Dendritic cell treated with granulocyte-macrophage colony-stimulating factor and Interleukin-4, amounts not matched to agents 40 ng/mL and 50 ng/mL, for 4 days (primary cell): ENCODE data around the gene CACNA1D.
A peak's percentile ranks its signal among the peaks of the same experiment; 100 is the strongest.

Source experiments
- H3K27ac Mint-ChIP-seq: one replicate; pipeline ENCODE4 v1.8.0; 2022; ENCODE audit warnings: mild to moderate bottlenecking, mixed read lengths
- H3K27me3 Mint-ChIP-seq: one replicate; pipeline ENCODE4 v1.8.0; 2022; ENCODE audit warnings: mild to moderate bottlenecking, mixed read lengths
- H3K36me3 Mint-ChIP-seq: one replicate; pipeline ENCODE4 v1.8.0; 2022; ENCODE audit warnings: low read depth, mixed read lengths
- H3K4me1 Mint-ChIP-seq: one replicate; pipeline ENCODE4 v1.8.0; 2022; ENCODE audit warnings: low read depth, mixed read lengths
- H3K4me3 Mint-ChIP-seq: one replicate; pipeline ENCODE4 v1.8.0; 2022; ENCODE audit warnings: mild to moderate bottlenecking, moderate library complexity, mixed read lengths
- H3K9me3 Mint-ChIP-seq: one replicate; pipeline ENCODE4 v1.8.0; 2022; ENCODE audit warnings: mixed read lengths
- intact Hi-C: fragments of 100-400 bp; cut with micrococcal nuclease; formaldehyde crosslinking; loops from one replicate; pipeline ENCODE4 v1.15.0; 2022

The CACNA1D gene

DNA sequence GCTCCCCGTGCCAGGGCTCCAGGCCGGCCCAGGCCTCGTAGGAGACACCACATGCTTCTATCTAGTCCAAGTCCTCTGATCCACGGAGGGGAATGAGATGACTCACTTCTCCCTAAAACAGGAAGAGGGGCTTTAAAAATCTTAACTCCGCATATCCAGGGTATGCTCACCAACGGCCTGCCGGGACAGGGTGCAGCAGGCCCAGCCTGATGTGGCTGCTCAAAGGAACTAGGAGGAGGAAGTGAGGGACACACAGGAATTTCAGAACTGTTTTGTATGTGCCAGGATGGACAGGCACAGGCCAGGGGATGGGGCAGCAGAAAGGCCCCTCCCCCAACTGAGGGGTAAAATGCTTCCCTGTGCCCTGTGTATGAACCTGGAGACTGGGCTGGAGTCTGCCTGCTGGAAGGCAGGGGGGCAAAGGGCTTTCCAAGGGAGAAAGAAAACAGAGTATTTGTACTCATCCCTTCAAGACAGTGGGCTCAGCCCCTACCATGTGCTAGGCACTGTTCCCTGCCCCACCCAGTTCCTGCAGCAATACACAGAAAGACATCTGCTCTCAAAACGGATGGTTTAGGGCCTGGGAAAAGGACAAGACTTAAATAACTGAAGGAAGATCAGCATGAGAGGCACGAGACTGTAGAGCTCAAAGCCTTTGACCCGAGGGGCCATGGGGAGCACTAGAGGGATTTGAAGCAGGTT lies 329.7 kb downstream of the CACNA1D start:
- Mint-ChIP-seq H3K4me3 (no peak overlapping the region), H3K4me1 (peaks cover 27% of the 10 kb centered on the region), H3K36me3 (peaks cover 12% of the 10 kb centered on the region), H3K27me3 (peaks cover 14% of the 10 kb centered on the region), H3K27ac (peak overlapping the region; percentile 66), H3K9me3 (no peaks in the 10 kb centered on the region)
- intact Hi-C loops: no loop called here

DNA sequence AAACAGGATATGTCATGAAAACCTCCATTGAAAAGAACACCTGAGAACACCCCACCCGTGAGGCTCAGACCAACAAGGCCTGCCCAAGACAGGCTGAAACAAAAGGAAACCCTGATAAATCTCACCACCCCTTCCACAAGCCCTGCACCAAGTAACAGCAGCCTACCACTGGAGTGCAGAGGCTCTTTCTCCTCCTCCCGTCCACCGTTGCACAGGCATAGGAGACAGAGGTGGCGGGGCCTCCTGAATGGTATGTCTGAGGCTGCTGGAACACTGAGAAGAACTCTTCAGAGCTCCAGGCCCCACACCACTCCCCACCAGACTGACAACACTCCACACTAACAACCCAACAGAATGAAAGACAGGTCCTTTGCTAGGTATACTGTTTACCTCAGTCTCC lies 330.4 kb downstream of the CACNA1D start:
- Mint-ChIP-seq H3K4me3 (no peak overlapping the region), H3K4me1 (peaks cover 27% of the 10 kb centered on the region), H3K36me3 (peaks cover 5% of the 10 kb centered on the region), H3K27ac (peak overlapping the region; percentile 66), H3K9me3 (no peaks in the 10 kb centered on the region), H3K27me3 (peaks cover 13% of the 10 kb centered on the region)
- intact Hi-C loops: no loop called here

DNA sequence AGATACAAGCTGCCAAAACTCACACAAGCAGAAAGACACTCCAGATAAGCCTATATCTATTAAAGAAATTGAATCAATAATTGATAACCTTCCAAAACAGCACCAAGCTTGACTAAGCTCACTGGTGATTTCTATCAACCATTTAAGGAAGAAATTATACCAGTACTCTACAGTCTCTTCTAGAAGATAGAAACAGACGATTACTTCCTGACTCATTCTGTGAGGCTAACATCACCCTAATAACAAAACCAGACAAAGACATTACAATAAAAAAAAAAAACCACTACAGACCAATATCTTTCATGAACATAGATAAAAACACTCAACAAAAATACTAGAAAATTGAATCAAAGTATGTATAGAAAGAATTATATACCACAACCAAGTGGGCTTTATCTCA lies 331.6 kb downstream of the CACNA1D start:
- H3K27me3 Mint-ChIP-seq: peaks cover 10% of the 10 kb centered on the region
- H3K27ac Mint-ChIP-seq: no peak overlapping the region
- no peaks in the 10 kb centered on the region for H3K36me3 Mint-ChIP-seq
- peaks cover 27% of the 10 kb centered on the region for H3K4me1 Mint-ChIP-seq
- intact Hi-C loops: no loop called here
- H3K4me3 Mint-ChIP-seq: no peak overlapping the region
- no peaks in the 10 kb centered on the region for H3K9me3 Mint-ChIP-seq

DNA sequence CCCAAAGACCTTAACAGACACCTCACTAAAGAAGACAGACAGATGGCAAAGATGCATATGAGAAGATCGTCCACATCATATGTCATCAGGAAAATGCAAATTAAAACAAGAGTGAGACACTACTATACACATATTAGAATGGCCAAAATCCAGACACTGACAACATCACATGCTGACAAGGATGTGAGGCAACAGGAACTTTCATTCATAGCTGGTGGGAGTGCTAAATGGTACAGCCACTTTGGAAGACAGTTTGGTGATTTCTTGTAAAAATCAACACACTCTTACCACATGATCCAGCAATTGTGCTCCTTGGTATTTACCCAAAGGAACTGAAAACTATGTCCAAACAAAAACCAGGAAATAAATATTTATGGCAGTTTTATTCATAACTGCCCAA lies 334.2 kb downstream of the CACNA1D start:
- intact Hi-C loops: no loop called here
- peaks cover 10% of the 10 kb centered on the region for H3K27me3 Mint-ChIP-seq
- no peak overlapping the region for H3K27ac Mint-ChIP-seq
- H3K9me3 Mint-ChIP-seq: no peaks in the 10 kb centered on the region
- no peak overlapping the region for H3K4me3 Mint-ChIP-seq
- no peaks in the 10 kb centered on the region for H3K36me3 Mint-ChIP-seq
- H3K4me1 Mint-ChIP-seq: peaks cover 44% of the 10 kb centered on the region

DNA sequence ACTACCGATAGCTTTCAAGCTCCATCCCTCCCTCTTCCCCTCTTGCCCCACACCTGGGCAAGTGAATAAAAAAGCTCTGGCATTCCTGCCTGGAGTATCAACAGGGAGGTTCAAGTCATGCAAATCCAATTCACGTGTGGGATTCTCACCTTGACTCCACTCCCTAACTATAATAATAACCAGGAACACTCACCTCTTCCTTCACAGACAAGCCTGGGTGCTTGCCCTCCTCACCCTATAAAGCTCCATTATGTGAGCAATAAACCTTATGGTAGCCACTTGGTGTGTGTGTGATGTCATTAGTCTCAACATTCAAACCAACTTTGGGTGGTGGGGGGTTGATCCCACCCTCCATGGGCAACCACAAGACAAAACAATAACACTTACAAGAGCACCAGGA lies 335.2 kb downstream of the CACNA1D start:
- Mint-ChIP-seq H3K27ac (no peak overlapping the region), H3K9me3 (no peaks in the 10 kb centered on the region), H3K4me3 (no peak overlapping the region), H3K4me1 (peaks cover 42% of the 10 kb centered on the region), H3K36me3 (no peaks in the 10 kb centered on the region), H3K27me3 (peaks cover 10% of the 10 kb centered on the region)
- intact Hi-C loops: no loop called here

DNA sequence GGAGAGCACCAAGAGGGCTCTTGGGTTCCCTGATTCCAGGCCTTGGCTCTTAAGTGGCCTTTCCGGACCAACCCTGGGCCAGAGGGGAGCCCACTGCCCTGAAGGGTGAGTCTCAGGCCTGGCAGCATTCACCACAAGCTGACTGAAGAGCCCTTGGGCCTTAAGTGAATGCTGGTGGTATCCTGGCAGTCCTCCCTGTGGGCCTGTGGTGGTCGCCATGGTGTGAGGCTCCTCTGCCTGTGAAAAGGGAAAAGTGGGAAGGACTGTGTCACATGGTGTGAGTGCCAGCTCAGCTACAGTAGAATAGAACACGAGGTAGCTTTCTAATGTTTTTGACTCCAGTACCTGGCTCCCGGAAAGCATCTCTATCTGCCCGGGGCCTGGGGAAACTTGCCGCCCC lies 336.5 kb downstream of the CACNA1D start:
- H3K9me3 Mint-ChIP-seq: no peaks in the 10 kb centered on the region
- intact Hi-C loops: no loop called here
- no peak overlapping the region for H3K27ac Mint-ChIP-seq
- no peaks in the 10 kb centered on the region for H3K36me3 Mint-ChIP-seq
- H3K27me3 Mint-ChIP-seq: peaks cover 3% of the 10 kb centered on the region
- peaks cover 51% of the 10 kb centered on the region for H3K4me1 Mint-ChIP-seq
- H3K4me3 Mint-ChIP-seq: no peak overlapping the region

DNA sequence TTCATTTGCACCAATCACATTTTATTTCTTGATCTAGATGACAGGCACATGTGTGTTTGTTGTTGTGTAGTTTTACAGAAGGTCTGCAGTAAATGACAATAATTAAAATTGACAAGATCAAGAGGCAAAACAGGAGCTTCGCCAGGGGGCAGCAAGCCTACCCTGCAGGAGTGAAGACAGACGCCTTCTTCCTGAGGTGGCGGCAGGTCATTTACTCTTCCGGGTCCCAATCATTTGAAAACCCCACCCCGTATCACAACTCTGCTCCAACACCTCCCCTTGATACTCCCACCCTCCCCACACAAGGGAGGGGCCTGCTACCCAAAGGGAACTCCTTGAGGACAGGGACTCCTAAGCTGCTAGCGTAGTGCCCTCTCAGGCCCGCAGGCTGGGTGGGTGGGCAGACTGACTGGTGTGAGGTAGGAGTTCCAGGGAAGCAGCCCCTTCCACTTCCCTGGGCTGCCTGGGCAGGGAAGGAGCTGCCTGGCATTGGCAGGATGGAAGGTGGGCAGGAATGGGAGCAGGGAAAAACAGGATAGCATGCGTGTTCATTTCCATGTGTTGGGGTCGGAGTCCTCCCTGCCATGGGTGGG lies 338.7 kb downstream of the CACNA1D start:
- Mint-ChIP-seq H3K36me3 (peaks cover 8% of the 10 kb centered on the region), H3K9me3 (no peaks in the 10 kb centered on the region), H3K27ac (peak overlapping the region; percentile 2), H3K4me3 (no peak overlapping the region), H3K27me3 (peaks cover 2% of the 10 kb centered on the region), H3K4me1 (peaks cover 59% of the 10 kb centered on the region)
- intact Hi-C loops: no loop called here

DNA sequence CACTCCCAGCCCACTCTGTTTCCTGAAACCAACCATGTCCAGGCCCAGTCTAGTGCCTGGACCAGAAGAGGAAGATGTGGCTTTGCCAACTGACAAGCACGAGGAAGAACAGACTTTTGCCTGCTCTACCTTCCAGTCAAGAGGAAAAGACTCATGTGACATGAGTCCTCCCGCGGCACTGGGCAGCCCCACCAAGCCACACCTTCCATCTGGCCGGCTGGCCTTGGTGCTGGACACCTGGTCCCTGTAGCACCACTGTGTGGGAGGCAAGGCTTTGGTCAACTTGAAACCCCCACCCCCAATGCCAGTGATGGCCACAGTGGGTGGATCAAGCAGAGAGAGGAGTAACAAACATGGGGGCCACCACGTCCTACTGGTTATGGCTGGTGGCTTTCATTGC lies 339.3 kb downstream of the CACNA1D start:
- Mint-ChIP-seq H3K27me3 (peaks cover 6% of the 10 kb centered on the region), H3K9me3 (no peaks in the 10 kb centered on the region), H3K4me1 (peaks cover 57% of the 10 kb centered on the region)

DNA sequence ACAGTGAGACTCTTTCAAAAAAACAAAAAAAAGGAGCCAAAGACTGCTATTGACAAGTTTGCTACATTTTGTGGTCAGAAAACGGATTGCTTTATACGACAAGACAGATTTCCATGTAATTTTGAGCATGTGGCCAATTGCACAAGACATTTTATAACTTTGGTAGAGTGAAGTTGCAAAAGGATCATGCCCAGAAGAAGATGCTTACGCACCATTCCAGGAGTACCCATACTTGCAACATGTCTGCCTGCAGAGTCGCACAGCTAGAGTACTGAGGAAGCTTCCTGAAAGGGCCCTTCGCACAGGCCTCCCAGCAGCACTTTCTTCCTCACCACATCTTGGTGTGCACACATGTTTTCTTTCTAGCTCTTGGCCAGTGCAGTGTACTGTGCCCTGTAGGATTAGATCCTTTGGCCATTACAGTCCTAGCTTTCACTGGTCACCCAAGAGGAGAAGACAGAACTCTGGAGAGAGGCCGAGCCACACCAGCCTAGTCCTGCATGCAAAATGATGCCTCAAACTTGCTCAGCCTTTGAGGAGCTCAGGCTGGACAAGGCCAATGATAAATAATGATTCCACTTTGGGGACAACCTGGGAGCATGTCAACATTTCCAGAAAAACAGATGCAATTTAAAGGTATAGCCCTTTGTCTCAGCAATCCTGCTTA lies 340.2 kb downstream of the CACNA1D start:
- H3K27ac Mint-ChIP-seq: peak overlapping the region; percentile 54
- no peak overlapping the region for H3K4me3 Mint-ChIP-seq
- peaks cover 14% of the 10 kb centered on the region for H3K27me3 Mint-ChIP-seq
- H3K36me3 Mint-ChIP-seq: peaks cover 11% of the 10 kb centered on the region
- peaks cover 58% of the 10 kb centered on the region for H3K4me1 Mint-ChIP-seq
- intact Hi-C loops: no loop called here
- no peaks in the 10 kb centered on the region for H3K9me3 Mint-ChIP-seq

More for the DNA sequence above, 339.3 kb downstream of the CACNA1D start:
- Mint-ChIP-seq H3K4me3 (no peak overlapping the region), H3K36me3 (peaks cover 10% of the 10 kb centered on the region), H3K27ac (peak overlapping the region; percentile 2)
- intact Hi-C loops: no loop called here

DNA sequence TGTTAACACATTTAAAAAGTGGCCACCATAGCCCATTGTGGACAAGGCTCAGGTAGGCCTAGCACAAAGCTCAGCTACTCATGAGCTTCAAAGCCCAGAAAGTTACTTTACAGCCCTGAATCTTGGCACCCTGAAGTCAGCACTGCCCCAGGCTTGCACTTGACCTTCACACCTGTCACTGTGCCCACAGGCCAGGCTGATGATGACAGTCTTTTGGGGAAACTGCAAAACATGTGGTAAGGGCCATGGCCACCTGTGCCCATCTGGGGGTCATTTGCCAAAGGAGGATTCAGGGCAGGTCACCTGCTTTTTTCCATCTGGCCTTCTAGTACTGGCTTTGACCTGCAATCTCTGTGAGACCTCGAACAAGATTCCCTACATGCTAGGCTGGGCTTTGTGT lies 340.8 kb downstream of the CACNA1D start:
- H3K27ac Mint-ChIP-seq: no peak overlapping the region
- H3K9me3 Mint-ChIP-seq: no peaks in the 10 kb centered on the region
- H3K4me1 Mint-ChIP-seq: peaks cover 58% of the 10 kb centered on the region
- intact Hi-C loops: no loop called here
- H3K36me3 Mint-ChIP-seq: peaks cover 17% of the 10 kb centered on the region
- H3K4me3 Mint-ChIP-seq: no peak overlapping the region
- peaks cover 17% of the 10 kb centered on the region for H3K27me3 Mint-ChIP-seq

DNA sequence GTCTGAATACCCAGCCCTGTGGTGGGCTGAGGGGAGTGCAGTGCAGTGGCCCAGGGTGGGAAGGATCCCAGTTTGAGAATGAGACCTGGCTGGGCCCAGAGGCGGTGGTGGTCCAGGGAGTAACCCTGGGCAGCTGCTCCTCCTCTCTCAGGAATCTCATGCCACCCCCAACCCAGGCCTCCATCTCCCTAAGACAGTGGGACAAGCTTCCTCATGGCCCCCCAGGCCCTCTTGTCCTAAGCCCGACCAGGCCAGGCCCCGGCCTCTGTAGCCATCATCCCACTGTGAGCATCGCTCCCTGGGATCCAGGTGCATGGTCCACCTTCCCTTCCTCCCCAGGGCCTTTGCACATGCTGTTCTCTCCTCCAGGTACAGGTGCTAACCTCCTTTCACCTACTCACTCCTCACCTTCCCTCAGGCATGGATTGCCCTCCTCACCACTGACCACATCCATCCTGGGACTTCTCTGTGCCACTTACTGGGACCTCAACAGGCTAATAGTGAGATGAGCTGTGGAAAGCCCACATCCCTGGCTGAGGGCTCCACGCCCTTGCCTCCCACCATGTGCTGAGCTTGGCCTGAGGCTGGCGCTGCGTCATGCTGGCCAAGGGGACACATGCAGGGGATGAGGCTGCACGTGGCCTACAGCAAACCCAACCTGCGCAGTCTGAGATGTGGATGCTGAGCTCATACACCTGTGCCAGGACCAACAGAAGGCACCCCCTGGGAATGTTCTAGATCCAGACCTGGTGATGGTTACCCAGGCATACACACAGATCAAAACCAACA lies 341.9 kb downstream of the CACNA1D start:
- H3K4me3 Mint-ChIP-seq: no peak overlapping the region
- H3K36me3 Mint-ChIP-seq: peaks cover 17% of the 10 kb centered on the region
- no peaks in the 10 kb centered on the region for H3K9me3 Mint-ChIP-seq
- peaks cover 58% of the 10 kb centered on the region for H3K4me1 Mint-ChIP-seq
- peaks cover 21% of the 10 kb centered on the region for H3K27me3 Mint-ChIP-seq
- H3K27ac Mint-ChIP-seq: no peak overlapping the region
- intact Hi-C loops: no loop called here

DNA sequence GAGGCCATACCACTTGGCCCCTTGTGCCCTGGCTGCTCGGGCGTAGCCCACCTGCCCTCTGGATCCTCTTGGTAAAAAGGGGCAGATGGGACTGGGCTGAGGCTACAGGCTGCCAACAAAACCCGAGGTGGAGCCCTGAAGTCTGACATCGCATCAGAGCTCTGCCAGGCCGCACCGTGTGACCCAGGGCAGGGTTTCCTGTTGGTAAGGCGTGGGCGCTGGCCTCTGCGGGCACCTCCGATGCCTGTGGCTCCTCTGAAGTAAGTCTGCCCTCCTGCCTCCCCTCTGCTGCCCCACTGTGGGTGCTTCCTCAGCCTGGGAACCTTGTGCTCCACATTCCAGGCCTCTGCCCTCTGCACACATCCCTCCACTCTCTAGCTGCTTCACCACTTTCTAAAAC lies 342.9 kb downstream of the CACNA1D start:
- Mint-ChIP-seq H3K27ac (no peak overlapping the region), H3K4me1 (peaks cover 53% of the 10 kb centered on the region), H3K36me3 (peaks cover 17% of the 10 kb centered on the region), H3K9me3 (no peaks in the 10 kb centered on the region), H3K27me3 (peaks cover 28% of the 10 kb centered on the region), H3K4me3 (no peak overlapping the region)
- intact Hi-C loops: no loop called here

DNA sequence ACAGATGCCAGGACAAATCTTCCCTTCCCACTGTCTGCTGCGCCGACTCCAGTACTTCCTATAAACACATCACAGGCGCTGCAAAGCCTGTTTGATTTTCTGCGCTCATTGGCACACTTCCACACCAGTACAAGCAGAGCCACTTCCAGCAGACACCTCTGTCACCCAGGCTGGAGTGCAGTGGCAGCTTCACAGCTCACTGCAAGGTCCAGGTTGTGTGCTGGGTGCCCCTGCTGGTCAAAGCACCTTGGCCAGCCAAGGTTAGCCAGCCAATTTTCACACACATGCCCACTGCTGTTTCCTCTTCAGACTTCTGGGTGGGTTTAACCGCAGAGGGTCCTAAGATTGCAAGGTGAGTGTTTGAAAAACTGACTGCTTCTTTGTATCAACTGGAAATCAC lies 346.9 kb downstream of the CACNA1D start:
- peaks cover 16% of the 10 kb centered on the region for H3K36me3 Mint-ChIP-seq
- H3K9me3 Mint-ChIP-seq: no peaks in the 10 kb centered on the region

More for the DNA sequence above, 346.9 kb downstream of the CACNA1D start:
- intact Hi-C loops: no loop called here
- H3K4me3 Mint-ChIP-seq: no peak overlapping the region
- H3K27me3 Mint-ChIP-seq: peaks cover 61% of the 10 kb centered on the region
- peaks cover 46% of the 10 kb centered on the region for H3K4me1 Mint-ChIP-seq
- H3K27ac Mint-ChIP-seq: no peak overlapping the region
